Measurements from ENCODE around the gene CGB8. TPM values are rescaled to one million over a fixed set of nuclear protein-coding genes. Genes with fewer than 3 reads are reported as not detected.

Gene CGB8
- total RNA-seq, 1 experiment from 2014 or later, result not detected

GRCh38 chr19:49014870-49015255 lies 34.0 kb downstream of the CGB8 start:
- Histone ChIP-seq H3K36me3 (ENCODE audit: insufficient read depth, low read length, poor library complexity, severe bottlenecking) (peaks cover 28% of the 10 kb centered on the region), H3K4me3 (ENCODE audit: low read depth, low read length, poor library complexity, severe bottlenecking) (no peak overlapping the region), H3K9me3 (ENCODE audit: low read depth, low read length, poor library complexity, severe bottlenecking) (no peaks in the 10 kb centered on the region), H3K27ac (ENCODE audit: low read depth, low read length, poor library complexity, severe bottlenecking) (no peak overlapping the region), H3K4me1 (ENCODE audit: insufficient read depth, low read length, poor library complexity, severe bottlenecking) (peaks cover 15% of the 10 kb centered on the region), H3K27me3 (replicated peaks; ENCODE audit: insufficient read depth, low read depth, low read length, poor library complexity) (no peaks in the 10 kb centered on the region)
- CTCF ChIA-PET, result no interaction called here
- POLR2A ChIA-PET (ENCODE audit: low non-redundant PET), result interaction anchor here (0.7 kb wide), 1 partner anchor 579 kb away, joined by 3 read pairs; no protein-coding TSS in a partner anchor
- BruUV-seq (replicated peaks), result no TSS peak
- TF ChIP-seq CTCF (conservative IDR thresholded peaks at IDR 0.05; ENCODE audit: low read depth, low read length) (no peak), EZH2 (IDR thresholded peaks at IDR 0.05; ENCODE audit: borderline replicate concordance, low read depth, low read length, poor library complexity, severe bottlenecking) (no peak)
- DNase-seq (ENCODE audit: low spot score), result no peak
- intact Hi-C loops (cut with micrococcal nuclease; ENCODE audit: unreplicated experiment), result no loop called here

GRCh38 chr19:49014123-49014869 lies 34.6 kb downstream of the CGB8 start:
- Histone ChIP-seq H3K4me1 (ENCODE audit: insufficient read depth, low read length, poor library complexity, severe bottlenecking) (peaks cover 12% of the 10 kb centered on the region), H3K27ac (ENCODE audit: low read depth, low read length, poor library complexity, severe bottlenecking) (no peak overlapping the region), H3K4me3 (ENCODE audit: low read depth, low read length, poor library complexity, severe bottlenecking) (no peak overlapping the region), H3K9me3 (ENCODE audit: low read depth, low read length, poor library complexity, severe bottlenecking) (no peaks in the 10 kb centered on the region), H3K27me3 (replicated peaks; ENCODE audit: insufficient read depth, low read depth, low read length, poor library complexity) (no peaks in the 10 kb centered on the region), H3K36me3 (ENCODE audit: insufficient read depth, low read length, poor library complexity, severe bottlenecking) (peaks cover 33% of the 10 kb centered on the region)
- DNase-seq (ENCODE audit: low spot score), result no peak
- intact Hi-C loops (cut with micrococcal nuclease; ENCODE audit: unreplicated experiment), result no loop called here
- no TSS peak for BruUV-seq (replicated peaks)
- ChIA-PET CTCF (no interaction called here), POLR2A (ENCODE audit: low non-redundant PET) (interaction anchor here (0.7 kb wide), 1 partner anchor 579 kb away, joined by 3 read pairs; no protein-coding TSS in a partner anchor)
- TF ChIP-seq CTCF (conservative IDR thresholded peaks at IDR 0.05; ENCODE audit: low read depth, low read length) (no peak), EZH2 (IDR thresholded peaks at IDR 0.05; ENCODE audit: borderline replicate concordance, low read depth, low read length, poor library complexity, severe bottlenecking) (no peak)

- no peaks in the 10 kb centered on the region for H3K9me3 ChIP-seq (ENCODE audit: low read depth, low read length, poor library complexity, severe bottlenecking)
- H3K4me1 ChIP-seq (ENCODE audit: insufficient read depth, low read length, poor library complexity, severe bottlenecking), result no peaks in the 10 kb centered on the region
- TF ChIP-seq EZH2 (IDR thresholded peaks at IDR 0.05; ENCODE audit: borderline replicate concordance, low read depth, low read length, poor library complexity, severe bottlenecking) (no peak), CTCF (conservative IDR thresholded peaks at IDR 0.05; ENCODE audit: low read depth, low read length) (no peak)
- peaks cover 45% of the 10 kb centered on the region for H3K36me3 ChIP-seq (ENCODE audit: insufficient read depth, low read length, poor library complexity, severe bottlenecking)
- BruUV-seq (replicated peaks), result no TSS peak
- H3K27me3 ChIP-seq (replicated peaks; ENCODE audit: insufficient read depth, low read depth, low read length, poor library complexity), result no peaks in the 10 kb centered on the region
- no peak overlapping the region for H3K4me3 ChIP-seq (ENCODE audit: low read depth, low read length, poor library complexity, severe bottlenecking)
- intact Hi-C loops (cut with micrococcal nuclease; ENCODE audit: unreplicated experiment), result no loop called here
- CTCF ChIA-PET, result no interaction called here
- no peak overlapping the region for H3K27ac ChIP-seq (ENCODE audit: low read depth, low read length, poor library complexity, severe bottlenecking)
- DNase-seq (ENCODE audit: low spot score), result no peak
- POLR2A ChIA-PET (ENCODE audit: low non-redundant PET), result no interaction called here
Measured at GRCh38 chr19:49011194-49011593, 37.7 kb downstream of the CGB8 start.
